Gastroesophageal sphincter (tissue), 4 donors: ENCODE results near the gene ALG5. TPM values are rescaled to one million over a fixed set of nuclear protein-coding genes. Genes with fewer than 3 reads are reported as not detected.
A peak's percentile ranks its signal among the peaks of the same experiment; 100 is the strongest.

ENCODE experiments used
- ATAC-seq: fragments of 150-250 bp; one replicate; pipeline ENCODE4 v1.9.1; 2016; ENCODE audit warnings: mild to moderate bottlenecking, moderate library complexity
- H3K27ac ChIP-seq, 4 donors: fragments of 200-600 bp; sonication (generic) in 3 of 4; 1 replicate in 3 of 4; 2 replicates in 1 of 4; pipeline ENCODE4 v1.5.1; 2016 to 2019
- H3K27me3 ChIP-seq: fragments of 200-600 bp; sonication (generic); one replicate; pipeline ENCODE4 v1.5.1; 2019
- H3K36me3 ChIP-seq, 2 donors: fragments of 200-600 bp; sonication (generic); one replicate each; pipeline ENCODE4 v1.5.1; 2019; ENCODE audit warnings: control low read depth in 1 of 2
- H3K4me1 ChIP-seq, 3 donors: fragments of 200-600 bp; sonication (generic); 1 replicate in 2 of 3; 2 replicates in 1 of 3; pipeline ENCODE4 v1.5.1; 2016 to 2019; ENCODE audit warnings: control low read depth in 2 of 3
- H3K4me3 ChIP-seq, 2 donors: fragments of 200-600 bp; sonication (generic); one replicate each; pipeline ENCODE4 v1.5.1; 2019; ENCODE audit warnings: mild to moderate bottlenecking in 1 of 2, moderate library complexity in 1 of 2
- H3K9me3 ChIP-seq, 3 donors: fragments of 200-600 bp; sonication (generic); one replicate each; pipeline ENCODE4 v1.5.1; 2017 to 2019; ENCODE audit warnings: control low read depth in 2 of 3
- CTCF ChIP-seq, 4 experiments: fragments of 200-600 bp in 2 of 4; fragments of 450-650 bp in 2 of 4; sonication (generic) in 1 of 4; IDR thresholded peaks; one replicate each; pipeline ENCODE4 v1.5.1; 2017 to 2019; ENCODE audit warnings: antibody characterized with exemption in 4 of 4, mild to moderate bottlenecking in 2 of 4, moderate library complexity in 2 of 4
- EP300 ChIP-seq: sonication (generic); formaldehyde crosslinking; IDR thresholded peaks from one replicate; pipeline ENCODE4 v1.6.1; 2017; ENCODE audit warnings: antibody characterized with exemption, mild to moderate bottlenecking
- POLR2A ChIP-seq, 2 donors: fragments of 450-650 bp; IDR thresholded peaks; one replicate each; pipeline ENCODE4 v1.6.1; 2017; ENCODE audit warnings: antibody characterized with exemption in 2 of 2, mild to moderate bottlenecking in 2 of 2, moderate library complexity in 1 of 2
- POLR2AphosphoS5 ChIP-seq: sonication (generic); formaldehyde crosslinking; IDR thresholded peaks from one replicate; pipeline ENCODE4 v1.6.1; 2017; ENCODE audit warnings: antibody characterized with exemption
- WGBS, 2 donors: methylation state at CpG; one replicate each; pipeline ENCODE4 v1.1.5; 2018; ENCODE audit warnings: low coverage in 1 of 2; 5-methylcytosine and 5-hydroxymethylcytosine counted together
- total RNA-seq, 4 donors: library from RNA; depleted of rRNA; stranded (reverse); fragments of >200 nt; gene quantifications; one replicate each; pipeline ENCODE4 v1.1.0, GENCODE V29; 2016

Gene ALG5
- total RNA-seq, 4 donors from 2014 or later: 16.5 to 24.0 (median 22.4) TPM

- Histone ChIP-seq H3K4me3 (no peak overlapping the region), H3K9me3 (no peaks in the 10 kb centered on the region), H3K27ac (no peak overlapping the region), H3K36me3 (peaks cover 5 to 100% of the 10 kb centered on the region in 2 donors), H3K27me3 (no peaks in the 10 kb centered on the region), H3K4me1 (no peaks in the 10 kb centered on the region)
- TF ChIP-seq POLR2AphosphoS5: no peak
- TF ChIP-seq CTCF (IDR thresholded peaks at IDR 0.05): no peak
- no peak for TF ChIP-seq POLR2A (IDR thresholded peaks at IDR 0.05)
- TF ChIP-seq EP300: no peak
- ATAC-seq: no peak
- 86 to 90% methylated on average over 2 of the region's 2 CpGs for whole genome bisulfite sequencing, 2 donors
Observed at GRCh38 chr13:36986462-36987240, 12.5 kb downstream of the ALG5 start.

GRCh38 chr13:36981156-36981743 is 17.9 kb downstream of the ALG5 start:
- Histone ChIP-seq H3K27ac (peak overlapping the region in 1 of 4 donors; percentile 9), H3K9me3 (no peaks in the 10 kb centered on the region), H3K27me3 (no peaks in the 10 kb centered on the region), H3K36me3 (peaks cover 0 to 84% of the 10 kb centered on the region in 2 donors), H3K4me3 (no peak overlapping the region), H3K4me1 (no peaks in the 10 kb centered on the region)
- 21 to 27% methylated on average over 6 of the region's 6 CpGs for WGBS, 2 donors
- no peak for ATAC-seq
- TF ChIP-seq CTCF (IDR thresholded peaks at IDR 0.05) (peak; percentile 39 to 59 (median 56)), POLR2A (IDR thresholded peaks at IDR 0.05) (no peak)

GRCh38 chr13:36979361-36980050 is 19.6 kb downstream of the ALG5 start:
- Histone ChIP-seq H3K36me3 (peaks cover 0 to 83% of the 10 kb centered on the region in 2 donors), H3K27ac (no peak overlapping the region), H3K4me1 (no peaks in the 10 kb centered on the region), H3K9me3 (peaks cover 0 to 7% (median 0%) of the 10 kb centered on the region in 3 donors), H3K27me3 (no peaks in the 10 kb centered on the region), H3K4me3 (no peak overlapping the region)
- WGBS, 2 donors: 49 to 76% methylated on average over 4 to 7 of the region's 7 CpGs
- TF ChIP-seq EP300: no peak
- no peak for TF ChIP-seq POLR2A (IDR thresholded peaks at IDR 0.05)
- TF ChIP-seq CTCF (IDR thresholded peaks at IDR 0.05): no peak
- TF ChIP-seq POLR2AphosphoS5: no peak
- no peak for ATAC-seq

- ATAC-seq: no peak
- 92 to 100% methylated on average over 1 of the region's 1 CpG for WGBS, 2 donors
- Histone ChIP-seq H3K4me3 (no peak overlapping the region), H3K27me3 (no peaks in the 10 kb centered on the region), H3K9me3 (peaks cover 0 to 7% (median 0%) of the 10 kb centered on the region in 3 donors), H3K27ac (no peak overlapping the region), H3K4me1 (no peaks in the 10 kb centered on the region), H3K36me3 (peaks cover 0 to 76% of the 10 kb centered on the region in 2 donors)
- no peak for TF ChIP-seq POLR2A (IDR thresholded peaks at IDR 0.05)
- TF ChIP-seq POLR2AphosphoS5: no peak
- no peak for TF ChIP-seq CTCF (IDR thresholded peaks at IDR 0.05)
- no peak for TF ChIP-seq EP300
Observed at GRCh38 chr13:36975172-36975571, 24.0 kb downstream of the ALG5 start.
